ENCODE results near the gene YBX1.

The YBX1 gene

DNA sequence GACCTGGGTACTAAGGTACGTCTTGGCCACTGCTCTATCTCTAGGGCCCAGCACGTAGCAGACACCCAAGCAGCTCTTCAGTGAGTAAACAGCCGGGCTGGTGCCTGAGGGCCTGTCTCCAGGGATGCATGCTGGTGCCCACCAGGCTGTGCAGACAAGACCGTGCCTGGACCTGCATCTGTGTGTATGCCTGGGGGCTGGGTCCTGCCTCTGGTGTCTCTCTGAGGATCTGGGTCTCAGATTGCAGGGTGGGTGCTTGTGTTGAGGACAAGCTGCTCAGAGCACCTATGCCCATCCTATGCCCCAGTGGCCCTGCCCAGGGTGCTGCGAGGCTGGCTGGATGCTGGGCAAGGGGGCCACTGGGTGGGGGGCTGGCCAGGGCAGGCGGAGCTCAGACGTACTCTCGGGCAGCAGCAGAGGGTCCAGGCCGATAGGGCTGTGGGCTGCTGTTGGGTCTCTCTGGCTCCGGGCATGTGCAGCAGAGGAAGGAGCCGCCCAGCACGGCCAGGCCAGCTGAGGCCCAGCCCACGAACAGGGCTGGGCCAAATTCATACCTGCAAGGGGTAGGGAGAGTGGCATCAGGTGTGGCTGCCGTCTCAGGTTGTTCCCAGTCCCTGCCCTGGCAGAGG is 53.4 kb downstream of the YBX1 start:
- DNase-seq = no peak

- no peak for DNase-seq
These were observed 53.9 kb downstream of the YBX1 start for GRCh38 chr1:42736152-42736551.

GRCh38 chr1:42736571-42737200 is 54.5 kb downstream of the YBX1 start:
- no peak for DNase-seq

- DNase-seq = peak in 1 of 2 donors; percentile 89
These were observed 55.0 kb downstream of the YBX1 start for GRCh38 chr1:42737257-42737656.

- DNase-seq = no peak
These were observed 55.9 kb downstream of the YBX1 start for GRCh38 chr1:42737986-42738677.

DNA sequence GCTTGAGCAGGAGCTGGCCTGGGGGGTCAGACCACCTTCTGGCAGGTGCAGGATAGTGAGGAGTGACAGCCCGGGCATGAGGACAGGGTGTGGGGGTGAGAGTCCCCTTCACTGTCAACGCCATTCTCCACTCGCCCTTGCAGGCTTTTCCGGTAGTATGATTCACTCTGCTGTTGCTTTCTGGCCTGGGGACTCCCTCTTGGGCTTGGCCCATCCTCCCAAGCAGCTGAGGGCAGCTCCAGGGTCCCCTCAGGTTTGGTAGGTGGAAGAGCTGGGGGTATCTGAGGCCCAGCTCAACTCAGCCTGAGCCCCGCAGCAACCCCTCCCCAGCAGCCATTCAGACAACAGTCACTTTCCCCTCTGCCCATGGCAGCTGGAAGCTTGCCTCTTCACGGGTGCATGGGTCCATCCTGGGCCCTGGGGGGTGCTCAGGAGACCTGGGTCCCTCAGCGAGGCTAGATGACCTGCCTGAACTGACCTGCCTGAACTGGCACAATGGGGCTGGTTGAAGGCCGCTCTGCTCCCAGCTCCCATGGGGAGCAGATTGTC is 56.5 kb downstream of the YBX1 start:
- DNase-seq = no peak

DNA sequence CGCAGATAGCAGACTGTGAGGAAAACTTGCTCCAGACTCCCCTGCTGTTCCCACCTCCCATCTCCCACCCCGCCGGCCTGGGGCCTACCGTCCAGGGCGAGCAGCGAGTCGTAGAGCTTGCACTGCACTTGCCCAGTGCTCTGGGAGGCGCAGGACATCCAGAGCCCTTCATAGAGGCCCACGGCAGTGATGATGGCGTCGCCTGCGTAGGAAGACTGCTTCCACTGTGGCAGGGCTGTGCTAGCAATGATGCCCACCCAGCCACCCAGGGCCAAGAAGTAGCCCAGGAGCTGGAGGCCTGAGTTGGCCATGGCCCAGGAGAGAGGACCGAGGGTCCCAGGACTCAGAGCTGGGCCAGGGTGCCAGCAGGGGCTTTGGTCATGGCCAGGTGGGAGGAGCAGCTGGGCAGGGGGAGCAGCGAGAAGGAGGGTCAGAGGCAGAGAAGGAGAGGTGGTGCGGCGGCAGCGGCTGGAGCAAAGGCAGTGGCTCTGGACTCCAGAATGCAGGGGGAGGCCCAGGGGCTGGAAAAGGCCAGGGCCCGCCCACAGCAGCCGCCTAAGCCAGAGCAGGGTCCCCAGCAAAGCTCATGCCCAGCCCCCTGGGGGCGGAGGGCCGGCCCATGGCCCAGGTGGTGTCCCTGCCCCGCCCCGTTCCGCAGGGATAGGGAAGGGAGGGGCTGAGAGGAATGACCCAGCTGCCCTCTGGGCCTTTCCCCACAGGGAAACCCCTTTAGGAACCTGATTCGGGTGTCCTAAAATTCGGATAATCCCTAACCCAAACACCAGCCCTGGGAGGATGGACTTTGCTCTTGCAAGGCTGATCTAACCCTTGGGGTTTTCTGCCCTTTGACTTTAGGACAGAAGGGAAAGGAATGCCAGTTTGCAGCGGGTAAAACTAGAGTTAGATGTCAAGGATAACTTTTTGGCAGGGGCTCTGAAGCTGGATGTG is 57.8 kb downstream of the YBX1 start, which contains the start of gene CLDN19:
Gene CLDN19, minus strand, starts transcription at position 484 of the 948 bp plus-strand sequence. Its CDS starts 173 bp downstream, at position 311.
- DNase-seq = no peak

- no peak for DNase-seq
These were observed 58.8 kb downstream of the YBX1 start for GRCh38 chr1:42740851-42741580.

GRCh38 chr1:42741706-42742105 is 59.5 kb downstream of the YBX1 start:
- DNase-seq = no peak

DNA sequence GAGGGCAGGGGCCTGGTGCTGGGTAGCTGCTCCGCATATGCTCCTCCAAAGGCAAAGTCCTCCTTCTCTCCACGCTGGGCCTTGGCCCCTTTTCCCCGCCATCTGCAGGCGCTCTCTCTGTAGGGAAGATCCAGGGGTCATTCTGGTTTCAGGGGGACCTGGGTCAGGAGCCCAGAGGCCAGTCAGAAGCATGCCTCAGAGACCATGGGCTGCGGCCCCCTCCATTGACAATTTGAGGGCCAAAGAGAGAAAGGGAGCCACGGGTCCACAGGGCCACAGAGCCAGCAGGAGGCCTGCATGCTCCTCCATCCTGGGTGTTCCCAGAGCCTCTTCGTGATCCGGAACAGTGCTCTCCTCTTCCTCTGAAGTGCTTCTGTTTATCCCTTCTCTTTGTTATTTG is 59.9 kb downstream of the YBX1 start:
- no peak for DNase-seq

DNA sequence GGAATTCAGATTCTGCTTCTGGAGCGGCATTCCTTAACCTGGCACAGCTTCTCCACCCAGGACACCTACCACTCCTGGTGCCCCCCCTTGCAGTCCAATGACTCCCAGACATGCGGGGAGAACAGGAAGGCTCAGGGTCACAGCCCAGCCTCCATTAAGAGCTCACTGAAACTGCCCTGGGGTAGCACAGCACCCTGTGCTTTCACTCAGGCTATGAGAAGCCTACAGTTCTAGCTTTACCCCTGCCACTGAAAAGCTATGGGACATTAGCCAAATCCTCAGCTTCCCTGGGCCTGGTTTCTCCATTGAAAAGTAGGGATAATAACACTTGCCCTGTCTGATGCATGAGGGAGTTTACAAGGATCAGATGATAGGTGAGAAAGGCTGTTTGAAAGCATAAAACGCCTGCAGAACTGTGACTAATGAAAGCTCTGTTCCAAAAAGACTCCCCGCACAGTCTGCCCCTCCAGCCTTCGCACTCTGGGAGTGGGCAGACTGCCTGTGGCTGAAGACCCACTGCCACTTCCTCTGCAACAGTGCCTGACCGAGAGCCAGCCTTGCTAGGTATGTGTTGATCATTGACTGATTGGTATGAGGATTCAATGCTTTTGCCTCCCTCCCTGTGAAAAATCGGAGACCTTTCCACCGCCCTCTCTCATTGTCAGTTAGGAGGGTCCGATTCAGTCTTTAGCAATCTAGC is 60.5 kb downstream of the YBX1 start:
- no peak for DNase-seq

DNA sequence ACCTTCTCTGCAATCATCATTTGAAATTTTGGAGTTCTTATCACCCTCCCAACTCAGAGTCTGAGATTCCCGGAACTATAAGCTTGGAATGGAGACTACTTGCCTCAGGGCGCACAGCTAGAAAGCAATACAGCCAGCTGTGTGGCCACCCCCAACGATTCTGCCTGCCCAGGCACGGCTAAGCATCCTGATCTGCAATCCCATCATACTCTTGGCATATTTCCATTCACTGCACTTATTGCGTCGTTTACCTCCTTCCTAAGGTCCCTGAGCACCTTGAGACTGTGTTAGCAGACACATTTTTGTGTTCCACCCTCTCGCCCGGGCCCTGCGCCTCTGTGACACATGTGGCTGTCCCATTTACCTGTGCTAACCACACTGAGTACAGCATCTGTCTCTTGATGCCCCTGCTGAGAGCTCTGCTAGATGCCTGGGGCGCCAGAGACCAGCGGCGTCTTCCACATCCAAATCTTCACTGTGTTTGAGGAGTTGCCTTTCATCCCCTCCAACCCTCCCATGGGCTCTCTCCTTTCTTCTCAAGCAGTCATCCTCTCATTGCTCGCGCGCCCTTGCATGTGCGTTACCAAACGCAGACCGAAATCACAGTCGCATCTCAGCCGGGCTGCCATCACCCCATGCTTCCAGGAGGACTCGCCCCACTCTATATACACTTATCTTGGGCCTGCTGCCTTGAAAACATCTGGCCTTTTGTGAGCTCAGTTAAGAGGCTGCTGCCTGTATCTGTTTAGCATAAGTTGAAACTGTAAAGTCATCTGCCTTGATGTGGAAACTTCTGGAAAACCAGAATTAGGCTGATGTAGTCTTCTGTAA is 61.3 kb downstream of the YBX1 start:
- DNase-seq = no peak

GRCh38 chr1:42744148-42744413 is 61.9 kb downstream of the YBX1 start:
- DNase-seq = no peak

DNA sequence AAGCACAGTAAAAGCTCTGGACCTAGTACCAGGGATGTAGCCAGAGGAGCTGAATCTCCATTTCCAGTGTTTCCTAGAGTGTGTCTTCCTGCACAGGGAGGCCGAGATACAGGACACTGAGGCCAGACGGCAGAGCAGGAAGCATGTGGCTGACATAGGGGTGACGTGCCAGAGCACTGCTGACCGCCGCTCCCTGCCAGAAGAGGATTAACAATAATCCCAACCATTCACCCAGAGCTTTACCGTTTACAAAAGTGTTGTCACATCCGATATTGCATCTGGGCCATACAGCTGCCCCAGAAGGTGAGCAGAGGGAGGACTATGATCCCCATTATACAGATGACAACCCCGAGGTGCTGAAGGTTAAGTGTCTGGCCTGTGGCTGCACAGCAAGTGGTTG is 63.6 kb downstream of the YBX1 start:
- DNase-seq = no peak

GRCh38 chr1:42746436-42747105 is 64.4 kb downstream of the YBX1 start:
- DNase-seq = no peak

GRCh38 chr1:42747125-42747524 is 64.9 kb downstream of the YBX1 start:
- DNase-seq = no peak

GRCh38 chr1:42748021-42748420 is 65.8 kb downstream of the YBX1 start:
- no peak for DNase-seq

GRCh38 chr1:42748461-42749410 is 66.5 kb downstream of the YBX1 start:
- DNase-seq = no peak

- DNase-seq = no peak
These were observed 67.8 kb downstream of the YBX1 start for GRCh38 chr1:42750041-42750440.

Data from bone marrow (tissue), 2 donors.